ENCODE data around the gene NFIA.

DNA sequence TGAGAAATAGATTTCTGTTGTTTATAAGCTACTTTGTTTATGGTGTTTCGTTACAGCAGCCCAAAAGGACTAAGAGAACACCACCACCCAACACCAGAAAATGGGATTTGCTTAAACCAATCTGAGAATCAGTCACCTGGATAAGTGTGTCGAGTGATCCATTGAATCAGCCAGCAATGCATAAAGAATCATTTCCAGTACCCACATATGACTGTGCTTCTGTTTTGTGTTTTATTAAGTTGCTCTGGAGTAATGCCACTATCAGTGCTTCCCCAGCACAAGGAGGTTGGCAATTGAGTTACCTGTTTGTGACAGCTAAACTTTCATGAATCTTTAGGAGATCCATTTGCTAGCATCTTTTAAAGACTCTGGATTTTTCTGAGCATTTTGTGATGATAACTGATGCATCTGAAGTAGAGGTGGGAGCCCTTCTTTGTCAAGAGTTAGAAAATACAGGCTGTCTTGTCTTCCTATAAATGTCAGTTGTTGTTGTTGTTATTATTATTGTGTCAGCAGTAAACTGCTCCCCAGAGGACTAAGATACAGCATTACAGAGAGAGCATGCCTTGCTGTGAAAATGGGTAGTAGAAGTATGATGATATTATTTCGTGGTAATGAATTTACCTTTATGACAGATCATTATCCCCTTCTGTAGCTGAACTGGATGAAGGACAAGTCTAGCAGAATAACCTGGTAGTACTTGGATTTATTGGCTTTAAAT, 225.2 kb downstream of the NFIA start:
- no peak for TF ChIP-seq CTCF (IDR thresholded peaks at IDR 0.05)
- no peak for TF ChIP-seq POLR2A (IDR thresholded peaks at IDR 0.05)

All from Peyer's patch (tissue), 4 donors.